Measurements from ENCODE around the gene RBP5. TPM values are rescaled to one million over a fixed set of nuclear protein-coding genes. Genes with fewer than 3 reads are reported as not detected.

The RBP5 gene
- total RNA-seq, 1 donor from 2014 or later, result 1.1 TPM

GRCh38 chr12:7093892-7094291, 34.8 kb downstream of the RBP5 start:
- Histone ChIP-seq H3K27me3 (ENCODE audit: low read depth) (no peaks in the 10 kb centered on the region), H3K27ac (no peak overlapping the region), H3K36me3 (peaks cover 26% of the 10 kb centered on the region), H3K4me3 (no peak overlapping the region), H3K4me1 (peaks cover 7% of the 10 kb centered on the region), H3K9me3 (no peaks in the 10 kb centered on the region)
- TF ChIP-seq CTCF (IDR thresholded peaks at IDR 0.05), result no peak
- DNase-seq (no peak), ATAC-seq (no peak)
- intact Hi-C loops (cut with DNase I), result no loop called here

GRCh38 chr12:7093486-7093885, 35.2 kb downstream of the RBP5 start:
- Histone ChIP-seq H3K27me3 (ENCODE audit: low read depth) (no peaks in the 10 kb centered on the region), H3K4me1 (peaks cover 7% of the 10 kb centered on the region)
- intact Hi-C loops (cut with DNase I), result no loop called here

GRCh38 chr12:7092986-7093460, 35.7 kb downstream of the RBP5 start:
- DNase-seq (no peak), ATAC-seq (no peak)
- peaks cover 7% of the 10 kb centered on the region for H3K4me1 ChIP-seq
- intact Hi-C loops (cut with DNase I), result no loop called here
- no peak for TF ChIP-seq CTCF (IDR thresholded peaks at IDR 0.05)
- H3K9me3 ChIP-seq, result no peaks in the 10 kb centered on the region
- peak overlapping the region; percentile 78 for H3K27ac ChIP-seq
- no peaks in the 10 kb centered on the region for H3K27me3 ChIP-seq (ENCODE audit: low read depth)
- H3K36me3 ChIP-seq, result peaks cover 25% of the 10 kb centered on the region
- H3K4me3 ChIP-seq, result no peak overlapping the region

More at GRCh38 chr12:7093486-7093885, 35.2 kb downstream of the RBP5 start:
- H3K36me3 ChIP-seq, result peaks cover 26% of the 10 kb centered on the region
- TF ChIP-seq CTCF (IDR thresholded peaks at IDR 0.05), result no peak
- no peak for DNase-seq
- ATAC-seq, result no peak
- H3K4me3 ChIP-seq, result no peak overlapping the region
- H3K9me3 ChIP-seq, result no peaks in the 10 kb centered on the region
- H3K27ac ChIP-seq, result peak overlapping the region; percentile 78

- Histone ChIP-seq H3K4me3 (peak within 1 kb of the TSS; percentile 65), H3K27ac (peak within 1 kb of the TSS; percentile 78), H3K27me3 (ENCODE audit: low read depth) (no peaks in the 10 kb centered on the region), H3K36me3 (peaks cover 25% of the 10 kb centered on the region), H3K4me1 (peaks cover 7% of the 10 kb centered on the region), H3K9me3 (no peaks in the 10 kb centered on the region)
- DNase-seq (peak; percentile 70), ATAC-seq (peak; percentile 82 to 86)
- intact Hi-C loops (cut with DNase I), result no loop called here
- peak; percentile 94 for TF ChIP-seq CTCF (IDR thresholded peaks at IDR 0.05)
Measured at GRCh38 chr12:7092229-7092985, 36.3 kb downstream of the RBP5 start, which contains the start of gene C1R. Gene C1R (minus strand): TSS chr12:7092445. CDS start chr12:7092388, 57 bp downstream.

- intact Hi-C loops (cut with DNase I), result no loop called here
- Histone ChIP-seq H3K9me3 (no peaks in the 10 kb centered on the region), H3K36me3 (peaks cover 27% of the 10 kb centered on the region), H3K4me3 (peak overlapping the region; percentile 65), H3K4me1 (peaks cover 7% of the 10 kb centered on the region), H3K27ac (peak overlapping the region; percentile 78), H3K27me3 (ENCODE audit: low read depth) (no peaks in the 10 kb centered on the region)
- ATAC-seq (peak; percentile 66 to 71), DNase-seq (no peak)
- TF ChIP-seq CTCF (IDR thresholded peaks at IDR 0.05), result no peak
Measured at GRCh38 chr12:7091660-7092228, 36.9 kb downstream of the RBP5 start.
